K562 (cell line): ENCODE data around the gene SOX18. TPM values are rescaled to one million over a fixed set of nuclear protein-coding genes. Genes with fewer than 3 reads are reported as not detected.

Source experiments
- ARHGAP35 ChIP-seq: fragments of 450-650 bp; IDR thresholded peaks from 2 replicates; pipeline ENCODE4 v1.6.1; 2018; ENCODE audit not compliant: partially characterized antibody
- ARID4B ChIP-seq: sonication (generic); formaldehyde crosslinking; IDR thresholded peaks from 2 replicates; pipeline ENCODE4 v1.8.0; 2022; ENCODE audit warnings: mild to moderate bottlenecking, missing genetic modification reagents
- BMI1 ChIP-seq: fragments of 150-350 bp; IDR thresholded peaks from 2 replicates; pipeline ENCODE4 v1.6.1; 2014; ENCODE audit warnings: low read length
- BRF2 ChIP-seq: IDR thresholded peaks from 3 replicates; pipeline ENCODE4 v1.6.1; 2011; ENCODE audit warnings: borderline replicate concordance, mild to moderate bottlenecking; ENCODE audit not compliant: insufficient read length, insufficient read depth
- DIDO1 ChIP-seq: fragments of 450-650 bp; IDR thresholded peaks from 2 replicates; pipeline ENCODE4 v1.6.1; 2016; ENCODE audit warnings: low read depth, missing biosample characterization, missing genetic modification characterization
- ETS1 ChIP-seq: conservative IDR thresholded peaks from 2 replicates; pipeline ENCODE4 v1.6.1; 2011; ENCODE audit warnings: low read depth, mild to moderate bottlenecking, low read length; ENCODE audit not compliant: control insufficient read depth
- FOXA1 ChIP-seq: fragments of 450-650 bp; IDR thresholded peaks from 2 replicates; pipeline ENCODE4 v1.6.1; 2016; ENCODE audit warnings: mild to moderate bottlenecking, borderline replicate concordance
- MLLT1 ChIP-seq, 2 experiments: fragments of 450-650 bp; IDR thresholded peaks; 2 replicates each; pipeline ENCODE4 v1.6.1; 2016
- MYNN ChIP-seq, 2 experiments: sonication (generic); formaldehyde crosslinking in 1 of 2; IDR thresholded peaks; 2 replicates each; pipeline versions ENCODE4 v1.5.0 to v1.6.1; 2016 to 2020; ENCODE audit warnings: antibody characterized with exemption in 1 of 2, missing genetic modification reagents in 1 of 2
- NFRKB ChIP-seq: fragments of 450-650 bp; IDR thresholded peaks from 2 replicates; pipeline ENCODE4 v1.6.1; 2016; ENCODE audit warnings: low read depth
- RBM14 ChIP-seq: fragments of 200-400 bp; formaldehyde crosslinking; IDR thresholded peaks from 2 replicates; pipeline ENCODE4 v1.6.1; 2018; ENCODE audit warnings: low read depth, mild to moderate bottlenecking, low read length, moderate library complexity, borderline replicate concordance; ENCODE audit not compliant: insufficient read depth
- SETDB1 ChIP-seq: IDR thresholded peaks from one replicate; pipeline ENCODE4 v1.6.1; 2012; ENCODE audit warnings: low read length, control low read depth, inconsistent platforms
- SIN3B ChIP-seq: fragments of 450-650 bp; IDR thresholded peaks from 2 replicates; pipeline ENCODE4 v1.6.1; 2017; ENCODE audit warnings: low read depth, mild to moderate bottlenecking, moderate library complexity
- TCF7L2 ChIP-seq: fragments of 150-350 bp; IDR thresholded peaks from 2 replicates; pipeline ENCODE4 v1.6.1; 2016; ENCODE audit warnings: low read depth, mild to moderate bottlenecking, low read length, moderate library complexity
- TEAD1 ChIP-seq, 2 experiments: fragments of 450-650 bp in 1 of 2; sonication (generic) in 1 of 2; formaldehyde crosslinking; IDR thresholded peaks; 2 replicates each; pipeline versions ENCODE4 v1.4.0 to v1.8.0; 2020 to 2022; ENCODE audit warnings: mild to moderate bottlenecking in 2 of 2, missing genetic modification reagents in 1 of 2
- USF1 ChIP-seq: sonication (generic); formaldehyde crosslinking; IDR thresholded peaks from 2 replicates; pipeline ENCODE4 v1.9.0; 2022; ENCODE audit warnings: mild to moderate bottlenecking, missing genetic modification reagents
- YBX1 ChIP-seq: fragments of 450-650 bp; IDR thresholded peaks from 2 replicates; pipeline ENCODE4 v1.7.1; 2016; ENCODE audit warnings: mild to moderate bottlenecking
- ZNF586 ChIP-seq: fragments of 450-650 bp; formaldehyde crosslinking; conservative IDR thresholded peaks from 2 replicates; pipeline ENCODE4 v1.4.0; 2020; ENCODE audit warnings: mild to moderate bottlenecking, moderate library complexity
- polyA plus RNA-seq, 8 experiments: library from polyadenylated mRNA; depleted of rRNA in 4 of 8; stranded (reverse) in 5 of 8; unstranded in 3 of 8; fragments of >200 nt; fragmentation: Nextera tagmentation in 2 of 8; fragmentation: Illumina TruSeq in 1 of 8; extraction: Ambion mirVana in 2 of 8; extraction: Trizol in 1 of 8; gene quantifications; 2 replicates each; pipeline versions ENCODE4 v1.2.1 to v1.2.3, GENCODE V29; 2011 to 2014; ENCODE audit warnings: inconsistent platforms in 1 of 8, missing spikeins in 1 of 8
- total RNA-seq, 7 experiments: library from RNA; depleted of rRNA in 6 of 7; stranded (reverse); fragments of >200 nt in 6 of 7; fragmentation: Illumina TruSeq in 2 of 7; extraction: Trizol in 2 of 7; gene quantifications; 2 replicates each; pipeline versions ENCODE4 v1.2.1 to v1.2.3, GENCODE V29; 2011 to 2021; ENCODE audit warnings: low replicate concordance in 1 of 7

The SOX18 gene
- total and polyA plus RNA-seq, 9 of the 15 experiments (the other 6 are each of a cell fraction or from before 2014, with no cell fraction given): 0.15 to 19.8 (median 0.33) TPM

GRCh38 chr20:64090165-64090564 lies 40.7 kb upstream of the SOX18 start (continued):
- TF ChIP-seq MYNN (IDR thresholded peaks at IDR 0.05): peak; percentile 96
- no peak for TF ChIP-seq MYNN (CRISPR knock-in tag; IDR thresholded peaks at IDR 0.05)
- no peak for TF ChIP-seq ETS1
- no peak for TF ChIP-seq FOXA1
- no peak for TF ChIP-seq RBM14
- TF ChIP-seq TEAD1 (CRISPR knock-in tag; IDR thresholded peaks at IDR 0.05): 0 out of 4 replicates have a peak, but pooled peaks of 1 of the 2 experiments have one; percentile 25
- TF ChIP-seq SIN3B: no peak
- TF ChIP-seq TCF7L2: no peak
- TF ChIP-seq DIDO1: no peak
- no peak for TF ChIP-seq USF1 (CRISPR knock-in tag)
- no peak for TF ChIP-seq ARID4B
- no peak for TF ChIP-seq BRF2
- no peak for TF ChIP-seq SETDB1
- TF ChIP-seq ZNF586: no peak
- TF ChIP-seq ARHGAP35: no peak
- TF ChIP-seq BMI1: peak; percentile 65; the same call in 1 of the 2 replicates
- TF ChIP-seq NFRKB: no peak
- TF ChIP-seq MLLT1 (IDR thresholded peaks at IDR 0.05): no peak
- no peak for TF ChIP-seq YBX1
